K562 (cell line): ENCODE results near the gene WASF2. TPM values are rescaled to one million over a fixed set of nuclear protein-coding genes. Genes with fewer than 3 reads are reported as not detected.
A peak's percentile ranks its signal among the peaks of the same experiment; 100 is the strongest.

Experiments
- FOSL1 ChIP-seq: fragments of 200-800 bp; sonication (Bioruptor generic); conservative IDR thresholded peaks from 2 replicates; pipeline ENCODE4 v1.6.1; 2016; ENCODE audit warnings: missing genetic modification characterization, missing compliant biosample characterization
- MBD2 ChIP-seq: sonication (generic); IDR thresholded peaks from 2 replicates; pipeline ENCODE4 v1.6.1; 2016; ENCODE audit warnings: low read depth, borderline replicate concordance
- NONO ChIP-seq, 2 experiments: fragments of 200-400 bp in 1 of 2; fragments of 450-650 bp in 1 of 2; formaldehyde crosslinking in 1 of 2; IDR thresholded peaks; 2 replicates each; pipeline ENCODE4 v1.6.1; 2017; ENCODE audit warnings: low read depth in 2 of 2, mild to moderate bottlenecking in 2 of 2, moderate library complexity in 2 of 2, low read length in 1 of 2
- RAD21 ChIP-seq, 2 experiments: fragments of 250-450 bp in 1 of 2; fragments of 450-650 bp in 1 of 2; sonication (Bioruptor Pico) in 1 of 2; formaldehyde crosslinking in 1 of 2; IDR thresholded peaks in 1 of 2; conservative IDR thresholded peaks in 1 of 2; 2 replicates each; pipeline versions ENCODE4 v1.4.0 to v1.8.0; 2020 to 2022; ENCODE audit warnings: mild to moderate bottlenecking in 2 of 2, moderate library complexity in 1 of 2
- RCOR1 ChIP-seq, 2 experiments: IDR thresholded peaks; 2 replicates each; pipeline ENCODE4 v1.6.1; 2012; ENCODE audit warnings: low read depth in 2 of 2, low read length in 2 of 2, borderline replicate concordance in 1 of 2, improper control_type of control experiment in 1 of 2
- TARDBP ChIP-seq: fragments of 450-650 bp; IDR thresholded peaks from 2 replicates; pipeline ENCODE4 v1.6.1; 2016
- ZNF511 ChIP-seq: sonication (generic); formaldehyde crosslinking; IDR thresholded peaks from 2 replicates; pipeline ENCODE4 v1.8.0; 2022; ENCODE audit warnings: mild to moderate bottlenecking, missing genetic modification reagents
- ZZZ3 ChIP-seq: fragments of 450-650 bp; IDR thresholded peaks from 2 replicates; pipeline ENCODE4 v1.6.1; 2016; ENCODE audit warnings: antibody characterized with exemption, mild to moderate bottlenecking, moderate library complexity
- polyA plus RNA-seq, 8 experiments: library from polyadenylated mRNA; depleted of rRNA in 4 of 8; stranded (reverse) in 5 of 8; unstranded in 3 of 8; fragments of >200 nt; fragmentation: Nextera tagmentation in 2 of 8; fragmentation: Illumina TruSeq in 1 of 8; extraction: Ambion mirVana in 2 of 8; extraction: Trizol in 1 of 8; gene quantifications; 2 replicates each; pipeline versions ENCODE4 v1.2.1 to v1.2.3, GENCODE V29; 2011 to 2014; ENCODE audit warnings: inconsistent platforms in 1 of 8, missing spikeins in 1 of 8
- total RNA-seq, 7 experiments: library from RNA; depleted of rRNA in 6 of 7; stranded (reverse); fragments of >200 nt in 6 of 7; fragmentation: Illumina TruSeq in 2 of 7; extraction: Trizol in 2 of 7; gene quantifications; 2 replicates each; pipeline versions ENCODE4 v1.2.1 to v1.2.3, GENCODE V29; 2011 to 2021; ENCODE audit warnings: low replicate concordance in 1 of 7
- TF ChIP-seq, protein P1 (sequence below), 2 experiments: fragments of 450-650 bp; IDR thresholded peaks; 2 replicates each; pipeline ENCODE4 v1.6.1; 2016; ENCODE audit warnings: mild to moderate bottlenecking in 2 of 2, borderline replicate concordance in 1 of 2, low read depth in 1 of 2, moderate library complexity in 1 of 2

The WASF2 gene
- total and polyA plus RNA-seq, 9 of the 15 experiments (the other 6 are each of a cell fraction or from before 2014, with no cell fraction given) = 8.2 to 163 (median 31.2) TPM

GRCh38 chr1:27538793-27539192, 48.8 kb upstream of the WASF2 start (continued):
- TF ChIP-seq ZNF511 (CRISPR knock-in tag) (no peak), RAD21 (CRISPR knock-in tag; conservative IDR thresholded peaks at IDR 0.05 in 1 of 2, IDR thresholded peaks at IDR 0.05 in 1 of 2) (no peak), ZZZ3 (no peak), TARDBP (0 out of 2 replicates have a peak, but pooled peaks have one; percentile 8), RCOR1 (IDR thresholded peaks at IDR 0.05; ENCODE audit: borderline replicate concordance in 1 of 2, low read depth in 2 of 2, low read length in 2 of 2) (peak in 1 of 2 experiments; percentile 66; a peak in 1 of 4 replicates), FOSL1 (tag) (peak; percentile 85), NONO (IDR thresholded peaks at IDR 0.05; ENCODE audit: low read depth in 2 of 2, low read length in 1 of 2) (no peak), MBD2 (no peak)
- TF ChIP-seq, protein P1, sequence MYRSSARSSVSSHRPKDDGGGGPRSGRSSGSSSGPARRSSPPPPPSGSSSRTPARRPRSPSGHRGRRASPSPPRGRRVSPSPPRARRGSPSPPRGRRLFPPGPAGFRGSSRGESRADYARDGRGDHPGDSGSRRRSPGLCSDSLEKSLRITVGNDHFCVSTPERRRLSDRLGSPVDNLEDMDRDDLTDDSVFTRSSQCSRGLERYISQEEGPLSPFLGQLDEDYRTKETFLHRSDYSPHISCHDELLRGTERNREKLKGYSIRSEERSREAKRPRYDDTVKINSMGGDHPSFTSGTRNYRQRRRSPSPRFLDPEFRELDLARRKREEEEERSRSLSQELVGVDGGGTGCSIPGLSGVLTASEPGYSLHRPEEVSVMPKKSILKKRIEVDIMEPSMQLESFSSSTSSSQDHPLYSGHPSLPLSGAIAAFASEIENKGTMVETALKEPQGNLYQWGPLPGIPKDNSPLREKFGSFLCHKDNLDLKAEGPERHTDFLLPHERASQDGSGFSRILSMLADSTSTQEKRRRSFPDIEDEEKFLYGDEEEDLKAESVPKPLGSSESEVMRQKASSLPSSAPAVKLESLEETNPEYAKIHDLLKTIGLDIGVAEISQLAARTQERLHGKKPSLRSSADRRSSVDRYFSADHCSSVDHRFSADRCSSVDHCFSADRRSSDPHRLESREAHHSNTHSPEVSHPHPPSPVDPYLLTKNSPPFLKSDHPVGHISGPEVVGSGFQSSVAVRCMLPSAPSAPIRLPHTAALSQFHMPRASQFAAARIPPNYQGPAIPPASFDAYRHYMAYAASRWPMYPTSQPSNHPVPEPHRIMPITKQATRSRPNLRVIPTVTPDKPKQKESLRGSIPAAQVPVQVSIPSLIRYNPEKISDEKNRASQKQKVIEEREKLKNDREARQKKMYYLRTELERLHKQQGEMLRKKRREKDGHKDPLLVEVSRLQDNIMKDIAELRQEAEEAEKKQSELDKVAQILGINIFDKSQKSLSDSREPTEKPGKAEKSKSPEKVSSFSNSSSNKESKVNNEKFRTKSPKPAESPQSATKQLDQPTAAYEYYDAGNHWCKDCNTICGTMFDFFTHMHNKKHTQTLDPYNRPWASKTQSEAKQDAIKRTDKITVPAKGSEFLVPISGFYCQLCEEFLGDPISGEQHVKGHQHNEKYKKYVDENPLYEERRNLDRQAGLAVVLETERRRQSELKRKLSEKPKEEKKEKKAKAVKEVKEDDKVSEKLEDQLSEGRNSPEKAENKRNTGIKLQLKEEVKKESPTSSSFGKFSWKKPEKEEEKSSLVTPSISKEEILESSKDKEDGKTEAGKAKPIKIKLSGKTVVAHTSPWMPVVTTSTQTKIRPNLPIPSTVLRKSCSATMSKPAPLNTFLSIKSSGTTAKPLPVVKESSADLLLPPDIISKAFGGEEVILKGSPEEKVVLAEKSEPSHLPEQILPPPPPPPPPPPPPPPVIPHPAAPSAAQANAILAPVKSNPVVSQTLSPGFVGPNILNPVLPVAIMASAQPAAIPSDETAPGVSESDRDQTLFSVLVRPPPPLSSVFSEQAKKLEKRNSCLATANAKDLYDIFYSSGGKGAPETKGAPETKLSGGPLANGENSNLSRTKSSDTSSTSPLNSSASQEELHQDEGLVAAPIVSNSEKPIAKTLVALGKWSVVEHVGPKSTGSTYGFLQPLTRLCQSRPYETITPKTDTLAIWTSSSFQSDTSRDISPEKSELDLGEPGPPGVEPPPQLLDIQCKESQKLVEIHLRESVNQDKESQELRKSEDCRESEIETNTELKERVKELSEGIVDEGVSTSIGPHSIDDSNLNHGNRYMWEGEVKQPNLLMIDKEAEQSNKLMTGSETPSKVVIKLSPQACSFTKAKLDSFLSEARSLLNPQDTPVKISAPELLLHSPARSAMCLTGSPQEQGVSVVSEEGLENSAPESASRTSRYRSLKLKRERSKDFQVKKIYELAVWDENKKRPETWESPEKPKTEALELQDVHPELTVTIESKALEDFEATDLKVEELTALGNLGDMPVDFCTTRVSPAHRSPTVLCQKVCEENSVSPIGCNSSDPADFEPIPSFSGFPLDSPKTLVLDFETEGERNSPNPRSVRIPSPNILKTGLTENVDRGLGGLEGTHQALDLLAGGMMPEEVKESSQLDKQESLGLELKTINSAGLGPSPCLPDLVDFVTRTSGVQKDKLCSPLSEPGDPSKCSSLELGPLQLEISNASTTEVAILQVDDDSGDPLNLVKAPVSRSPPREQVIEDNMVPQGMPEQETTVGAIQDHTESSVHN (IDR thresholded peaks at IDR 0.05; ENCODE audit: borderline replicate concordance in 1 of 2, low read depth in 1 of 2) = no peak
